HepG2 (cell line): ENCODE results near the gene TMEM134. TPM values are rescaled to one million over a fixed set of nuclear protein-coding genes. Genes with fewer than 3 reads are reported as not detected.

Experiments
- BRD4 ChIP-seq: sonication (generic); formaldehyde crosslinking; IDR thresholded peaks from 2 replicates; pipeline ENCODE4 v1.4.0; 2020; ENCODE audit warnings: missing genetic modification reagents
- CC2D1A ChIP-seq: sonication (generic); formaldehyde crosslinking; IDR thresholded peaks from 2 replicates; pipeline ENCODE4 v1.8.1; 2023; ENCODE audit warnings: mild to moderate bottlenecking, missing genetic modification reagents
- CCAR2 ChIP-seq: fragments of 200-400 bp; formaldehyde crosslinking; optimal IDR thresholded peaks from 2 replicates; pipeline ENCODE3; 2018; ENCODE audit warnings: low read depth, mild to moderate bottlenecking, low read length, moderate library complexity
- CEBPB ChIP-seq: IDR thresholded peaks from 2 replicates; pipeline ENCODE4 v1.6.1; 2011; ENCODE audit warnings: low read depth, low read length, improper control_type of control experiment, borderline replicate concordance
- FOXK2 ChIP-seq: fragments of 450-650 bp; IDR thresholded peaks from 2 replicates; pipeline ENCODE4 v1.6.1; 2016
- FOXP1 ChIP-seq, 2 experiments: fragments of 450-650 bp in 1 of 2; IDR thresholded peaks; 2 replicates each; pipeline ENCODE4 v1.6.1; 2017 to 2018; ENCODE audit warnings: antibody characterized with exemption in 1 of 2
- GATAD1 ChIP-seq: IDR thresholded peaks from 2 replicates; pipeline ENCODE4 v1.6.1; 2016; ENCODE audit warnings: missing genetic modification reagents, missing compliant biosample characterization
- GTF2F1 ChIP-seq: fragments of 150-350 bp; IDR thresholded peaks from 2 replicates; pipeline ENCODE4 v1.6.1; 2014; ENCODE audit warnings: low read length
- HDAC2 ChIP-seq: sonication (generic); formaldehyde crosslinking; IDR thresholded peaks from 2 replicates; pipeline ENCODE4 v1.4.0; 2020; ENCODE audit warnings: missing genetic modification reagents
- KAT8 ChIP-seq: IDR thresholded peaks from 2 replicates; pipeline ENCODE4 v1.6.1; 2016; ENCODE audit warnings: missing genetic modification reagents, missing compliant biosample characterization
- LCORL ChIP-seq, 2 experiments: fragments of 450-650 bp in 1 of 2; sonication (generic) in 1 of 2; formaldehyde crosslinking in 1 of 2; IDR thresholded peaks; 2 replicates each; pipeline versions ENCODE4 v1.5.0 to v1.6.1; 2017 to 2020; ENCODE audit warnings: antibody characterized with exemption in 1 of 2, missing genetic modification reagents in 1 of 2
- NFE2L2 ChIP-seq: fragments of 150-350 bp; IDR thresholded peaks from 2 replicates; pipeline ENCODE4 v1.6.1; 2014; ENCODE audit warnings: low read length
- POGZ ChIP-seq: sonication (generic); formaldehyde crosslinking; IDR thresholded peaks from 2 replicates; pipeline ENCODE4 v1.4.0; 2020; ENCODE audit warnings: mild to moderate bottlenecking, missing genetic modification reagents
- SNRNP70 ChIP-seq: fragments of 200-400 bp; formaldehyde crosslinking; IDR thresholded peaks from 2 replicates; pipeline ENCODE4 v1.6.1; 2017; ENCODE audit warnings: mild to moderate bottlenecking, low read depth, low read length, moderate library complexity
- ZBTB21 ChIP-seq: sonication (generic); formaldehyde crosslinking; IDR thresholded peaks from 2 replicates; pipeline ENCODE4 v1.4.0; 2020; ENCODE audit warnings: missing genetic modification reagents
- ZFP90 ChIP-seq: sonication (generic); formaldehyde crosslinking; IDR thresholded peaks from 2 replicates; pipeline ENCODE4 v1.8.0; 2022; ENCODE audit warnings: missing genetic modification reagents, mild to moderate bottlenecking, inconsistent platforms, borderline replicate concordance
- ZNF3 ChIP-seq: IDR thresholded peaks from 2 replicates; pipeline ENCODE4 v1.7.0; 2017; ENCODE audit warnings: inconsistent platforms
- ZNF616 ChIP-seq: sonication (generic); formaldehyde crosslinking; IDR thresholded peaks from 2 replicates; pipeline ENCODE4 v1.5.0; 2020; ENCODE audit warnings: low read depth, mild to moderate bottlenecking, missing genetic modification reagents
- ZNF703 ChIP-seq: sonication (generic); formaldehyde crosslinking; IDR thresholded peaks from 2 replicates; pipeline ENCODE4 v1.5.1; 2020; ENCODE audit warnings: missing genetic modification reagents, mild to moderate bottlenecking, moderate library complexity, borderline replicate concordance
- ZSCAN20 ChIP-seq: sonication (generic); formaldehyde crosslinking; IDR thresholded peaks from 2 replicates; pipeline ENCODE4 v1.4.0; 2020; ENCODE audit warnings: missing genetic modification reagents, mild to moderate bottlenecking, borderline replicate concordance
- polyA plus RNA-seq, 8 experiments: library from polyadenylated mRNA; depleted of rRNA in 3 of 8; stranded (reverse) in 7 of 8; unstranded in 1 of 8; fragments of >200 nt; fragmentation: Illumina TruSeq in 4 of 8; extraction: Trizol in 4 of 8; gene quantifications; 2 replicates each; pipeline versions ENCODE4 v1.2.1 to v1.2.3, GENCODE V29; 2011 to 2016; ENCODE audit warnings: low read depth in 4 of 8, missing spikeins in 1 of 8, mixed read lengths in 1 of 8; ENCODE audit not compliant: insufficient read depth in 1 of 8
- total RNA-seq, 5 experiments: library from RNA; depleted of rRNA; stranded (reverse); fragments of >200 nt; fragmentation: Illumina TruSeq; extraction: Trizol; gene quantifications; 2 replicates each; pipeline ENCODE4 v1.2.3, GENCODE V29; 2016; ENCODE audit warnings: low read depth in 1 of 5
- TF ChIP-seq, protein P1 (sequence below): sonication (generic); formaldehyde crosslinking; IDR thresholded peaks from 2 replicates; pipeline ENCODE4 v1.5.0; 2020; ENCODE audit warnings: mild to moderate bottlenecking, missing genetic modification reagents
- TF ChIP-seq, protein P2 (sequence below): sonication (generic); formaldehyde crosslinking; IDR thresholded peaks from 2 replicates; pipeline ENCODE4 v1.5.0; 2020; ENCODE audit warnings: missing genetic modification reagents
- TF ChIP-seq, protein P3 (sequence below): sonication (generic); formaldehyde crosslinking; IDR thresholded peaks from 2 replicates; pipeline ENCODE4 v1.8.1; 2023; ENCODE audit warnings: missing genetic modification reagents, mild to moderate bottlenecking, borderline replicate concordance
- TF ChIP-seq, protein P4 (sequence below): sonication (generic); formaldehyde crosslinking; IDR thresholded peaks from 2 replicates; pipeline ENCODE4 v1.9.0; 2022; ENCODE audit warnings: missing genetic modification reagents, mild to moderate bottlenecking, borderline replicate concordance

The TMEM134 gene
- total and polyA plus RNA-seq, 2 of the 13 experiments (the other 11 are each of a cell fraction or from before 2014, with no cell fraction given) = 6.9 to 26.9 TPM

DNA sequence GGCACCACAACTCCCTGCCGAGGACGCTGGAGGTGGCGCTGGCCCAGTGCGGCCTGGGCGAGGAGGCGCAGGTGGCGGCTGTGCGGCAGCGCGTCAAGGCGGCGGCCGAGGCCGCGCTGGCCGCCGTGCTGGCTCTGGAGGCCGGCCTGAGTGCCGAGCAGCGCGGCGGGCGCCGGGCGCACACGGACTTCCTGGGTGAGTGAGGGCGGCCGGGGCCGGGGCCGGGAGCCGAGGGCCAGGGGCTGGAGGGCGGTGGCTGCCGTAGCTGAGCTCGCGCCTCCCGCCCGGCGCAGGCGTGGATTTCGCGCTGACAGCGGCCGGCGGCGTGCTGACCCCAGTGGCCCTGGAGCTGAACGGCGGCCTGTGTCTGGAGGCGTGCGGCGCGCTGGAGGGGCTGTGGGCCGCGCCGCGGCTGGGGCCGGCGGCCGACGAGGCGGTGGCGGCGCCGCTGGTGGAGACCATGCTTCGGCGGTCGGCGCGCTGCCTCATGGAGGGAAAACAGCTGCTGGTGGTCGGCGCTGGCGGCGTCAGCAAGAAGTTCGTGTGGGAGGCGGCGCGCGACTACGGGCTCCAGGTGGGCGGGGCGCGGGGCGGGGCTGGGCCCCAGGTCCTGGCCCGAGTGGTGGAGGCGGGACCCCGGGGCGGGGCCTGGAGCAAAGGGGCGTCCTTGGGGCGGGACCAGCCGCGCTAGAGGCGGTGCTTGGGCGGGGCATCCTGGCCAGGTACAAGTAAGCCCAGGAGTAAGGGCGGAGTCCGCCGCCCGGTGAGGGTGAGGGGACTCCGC, 48.2 kb downstream of the TMEM134 start (continued):
- TF ChIP-seq ZNF703 (CRISPR knock-in tag) (no peak), GTF2F1 (no peak), BRD4 (CRISPR knock-in tag) (no peak), CEBPB (no peak), POGZ (CRISPR knock-in tag) (no peak), CC2D1A (no peak), ZNF3 (no peak), FOXP1 (IDR thresholded peaks at IDR 0.05) (no peak), FOXP1 (CRISPR knock-in tag; IDR thresholded peaks at IDR 0.05) (no peak), ZFP90 (CRISPR knock-in tag) (0 out of 2 replicates have a peak, but pooled peaks have one; percentile 21), CCAR2 (no peak), FOXK2 (no peak), ZBTB21 (CRISPR knock-in tag) (no peak), KAT8 (0 out of 2 replicates have a peak, but pooled peaks have one; percentile 17), ZSCAN20 (CRISPR knock-in tag) (no peak; the same call in 1 of the 2 replicates), SNRNP70 (no peak), ZNF616 (CRISPR knock-in tag) (no peak; the same call in 1 of the 2 replicates), NFE2L2 (no peak), GATAD1 (CRISPR knock-in tag) (no peak), HDAC2 (CRISPR knock-in tag) (no peak), LCORL (IDR thresholded peaks at IDR 0.05) (no peak), LCORL (CRISPR knock-in tag; IDR thresholded peaks at IDR 0.05) (no peak)
- TF ChIP-seq, protein P1, sequence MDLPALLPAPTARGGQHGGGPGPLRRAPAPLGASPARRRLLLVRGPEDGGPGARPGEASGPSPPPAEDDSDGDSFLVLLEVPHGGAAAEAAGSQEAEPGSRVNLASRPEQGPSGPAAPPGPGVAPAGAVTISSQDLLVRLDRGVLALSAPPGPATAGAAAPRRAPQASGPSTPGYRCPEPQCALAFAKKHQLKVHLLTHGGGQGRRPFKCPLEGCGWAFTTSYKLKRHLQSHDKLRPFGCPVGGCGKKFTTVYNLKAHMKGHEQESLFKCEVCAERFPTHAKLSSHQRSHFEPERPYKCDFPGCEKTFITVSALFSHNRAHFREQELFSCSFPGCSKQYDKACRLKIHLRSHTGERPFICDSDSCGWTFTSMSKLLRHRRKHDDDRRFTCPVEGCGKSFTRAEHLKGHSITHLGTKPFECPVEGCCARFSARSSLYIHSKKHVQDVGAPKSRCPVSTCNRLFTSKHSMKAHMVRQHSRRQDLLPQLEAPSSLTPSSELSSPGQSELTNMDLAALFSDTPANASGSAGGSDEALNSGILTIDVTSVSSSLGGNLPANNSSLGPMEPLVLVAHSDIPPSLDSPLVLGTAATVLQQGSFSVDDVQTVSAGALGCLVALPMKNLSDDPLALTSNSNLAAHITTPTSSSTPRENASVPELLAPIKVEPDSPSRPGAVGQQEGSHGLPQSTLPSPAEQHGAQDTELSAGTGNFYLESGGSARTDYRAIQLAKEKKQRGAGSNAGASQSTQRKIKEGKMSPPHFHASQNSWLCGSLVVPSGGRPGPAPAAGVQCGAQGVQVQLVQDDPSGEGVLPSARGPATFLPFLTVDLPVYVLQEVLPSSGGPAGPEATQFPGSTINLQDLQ (CRISPR knock-in tag) = no peak
- TF ChIP-seq, protein P2, sequence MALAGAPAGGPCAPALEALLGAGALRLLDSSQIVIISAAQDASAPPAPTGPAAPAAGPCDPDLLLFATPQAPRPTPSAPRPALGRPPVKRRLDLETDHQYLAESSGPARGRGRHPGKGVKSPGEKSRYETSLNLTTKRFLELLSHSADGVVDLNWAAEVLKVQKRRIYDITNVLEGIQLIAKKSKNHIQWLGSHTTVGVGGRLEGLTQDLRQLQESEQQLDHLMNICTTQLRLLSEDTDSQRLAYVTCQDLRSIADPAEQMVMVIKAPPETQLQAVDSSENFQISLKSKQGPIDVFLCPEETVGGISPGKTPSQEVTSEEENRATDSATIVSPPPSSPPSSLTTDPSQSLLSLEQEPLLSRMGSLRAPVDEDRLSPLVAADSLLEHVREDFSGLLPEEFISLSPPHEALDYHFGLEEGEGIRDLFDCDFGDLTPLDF (CRISPR knock-in tag) = no peak
- TF ChIP-seq, protein P3, sequence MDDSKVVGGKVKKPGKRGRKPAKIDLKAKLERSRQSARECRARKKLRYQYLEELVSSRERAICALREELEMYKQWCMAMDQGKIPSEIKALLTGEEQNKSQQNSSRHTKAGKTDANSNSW (CRISPR knock-in tag) = no peak
- TF ChIP-seq, protein P4, sequence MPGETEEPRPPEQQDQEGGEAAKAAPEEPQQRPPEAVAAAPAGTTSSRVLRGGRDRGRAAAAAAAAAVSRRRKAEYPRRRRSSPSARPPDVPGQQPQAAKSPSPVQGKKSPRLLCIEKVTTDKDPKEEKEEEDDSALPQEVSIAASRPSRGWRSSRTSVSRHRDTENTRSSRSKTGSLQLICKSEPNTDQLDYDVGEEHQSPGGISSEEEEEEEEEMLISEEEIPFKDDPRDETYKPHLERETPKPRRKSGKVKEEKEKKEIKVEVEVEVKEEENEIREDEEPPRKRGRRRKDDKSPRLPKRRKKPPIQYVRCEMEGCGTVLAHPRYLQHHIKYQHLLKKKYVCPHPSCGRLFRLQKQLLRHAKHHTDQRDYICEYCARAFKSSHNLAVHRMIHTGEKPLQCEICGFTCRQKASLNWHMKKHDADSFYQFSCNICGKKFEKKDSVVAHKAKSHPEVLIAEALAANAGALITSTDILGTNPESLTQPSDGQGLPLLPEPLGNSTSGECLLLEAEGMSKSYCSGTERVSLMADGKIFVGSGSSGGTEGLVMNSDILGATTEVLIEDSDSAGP (CRISPR knock-in tag) = no peak
